WTC11 (cell line): Measurements from ENCODE around the gene AVL9. TPM values are rescaled to one million over a fixed set of nuclear protein-coding genes. Genes with fewer than 3 reads are reported as not detected.

Source experiments
- ATAC-seq: fragments of 200-7000 bp; cut with Tn5 transposase; 2 replicates; pipeline ENCODE4 v1.10.0; 2021; ENCODE audit warnings: mild to moderate bottlenecking, moderate library complexity
- CTCF ChIA-PET: fragments of 300-600 bp; sonication (Branson Sonifier 250); formaldehyde crosslinking; loops from one replicate; lab custom pipeline; 2021; ENCODE audit warnings: antibody characterized with exemption; lab: Charles Lee
- POLR2A ChIA-PET: fragments of 350-600 bp; sonication (Branson Sonifier 250); formaldehyde crosslinking; loops from one replicate; lab custom pipeline; 2021; ENCODE audit warnings: antibody characterized with exemption; lab: Charles Lee
- DNase-seq: peaks from one replicate; pipeline ENCODE4 v3.0.0; 2021; ENCODE audit warnings: low spot score
- H3K27ac Mint-ChIP-seq: 2 replicates; pipeline ENCODE4 v1.8.0; 2021; ENCODE audit warnings: mixed read lengths
- H3K27me3 Mint-ChIP-seq: 2 replicates; pipeline ENCODE4 v1.8.0; 2021; ENCODE audit warnings: low read depth, mild to moderate bottlenecking, moderate library complexity, mixed read lengths
- H3K36me3 Mint-ChIP-seq: 2 replicates; pipeline ENCODE4 v1.8.0; 2021; ENCODE audit warnings: mixed read lengths
- H3K4me1 Mint-ChIP-seq: 2 replicates; pipeline ENCODE4 v1.8.0; 2022; ENCODE audit warnings: mixed read lengths
- H3K4me3 Mint-ChIP-seq: 2 replicates; pipeline ENCODE4 v1.8.0; 2021; ENCODE audit warnings: mild to moderate bottlenecking, moderate library complexity, mixed read lengths
- H3K9me3 Mint-ChIP-seq: 2 replicates; pipeline ENCODE4 v1.8.0; 2021; ENCODE audit warnings: mixed read lengths
- ESRRA ChIP-seq: sonication (generic); formaldehyde crosslinking; IDR thresholded peaks from 2 replicates; pipeline ENCODE4 v1.8.1; 2022; ENCODE audit warnings: mild to moderate bottlenecking, missing genetic modification reagents, borderline replicate concordance
- FOXK1 ChIP-seq: sonication (generic); formaldehyde crosslinking; IDR thresholded peaks from 2 replicates; pipeline ENCODE4 v1.8.0; 2022; ENCODE audit warnings: mild to moderate bottlenecking, moderate library complexity, missing genetic modification reagents
- JAZF1 ChIP-seq: fragments of 250-450 bp; sonication (Bioruptor Pico); IDR thresholded peaks from 2 replicates; pipeline ENCODE4 v1.9.0; 2021; ENCODE audit warnings: moderate library complexity, mild to moderate bottlenecking, inconsistent platforms
- PRRX2 ChIP-seq: fragments of 250-450 bp; sonication (Bioruptor Pico); IDR thresholded peaks from 2 replicates; pipeline ENCODE4 v1.8.0; 2021; ENCODE audit warnings: mild to moderate bottlenecking
- RELA ChIP-seq: sonication (generic); formaldehyde crosslinking; IDR thresholded peaks from 2 replicates; pipeline ENCODE4 v1.8.1; 2022; ENCODE audit warnings: missing genetic modification reagents, mild to moderate bottlenecking, borderline replicate concordance
- ZBTB21 ChIP-seq: sonication (generic); formaldehyde crosslinking; IDR thresholded peaks from 2 replicates; pipeline ENCODE4 v1.8.1; 2023; ENCODE audit warnings: mild to moderate bottlenecking, missing genetic modification reagents, borderline replicate concordance
- ZNF232 ChIP-seq: sonication (generic); formaldehyde crosslinking; IDR thresholded peaks from 2 replicates; pipeline ENCODE4 v1.8.0; 2022; ENCODE audit warnings: mild to moderate bottlenecking, missing genetic modification reagents
- total RNA-seq: library from RNA; stranded (reverse); gene quantifications from 3 replicates; pipeline ENCODE4 v1.2.3, GENCODE V29; 2021
- TF ChIP-seq, protein P1 (sequence below): sonication (generic); formaldehyde crosslinking; IDR thresholded peaks from 2 replicates; pipeline ENCODE4 v1.8.0; 2022; ENCODE audit warnings: mild to moderate bottlenecking, missing genetic modification reagents
- TF ChIP-seq, protein P2 (sequence below): fragments of 250-450 bp; sonication (Bioruptor Pico); conservative IDR thresholded peaks from 2 replicates; pipeline ENCODE4 v1.9.0; 2021; ENCODE audit warnings: mild to moderate bottlenecking
- TF ChIP-seq, protein P3 (sequence below): sonication (generic); formaldehyde crosslinking; IDR thresholded peaks from 2 replicates; pipeline ENCODE4 v1.8.1; 2023; ENCODE audit warnings: mild to moderate bottlenecking, missing genetic modification reagents, moderate library complexity
- TF ChIP-seq, protein P4 (sequence below): fragments of 250-450 bp; sonication (Bioruptor Pico); IDR thresholded peaks from 2 replicates; pipeline ENCODE4 v1.9.0; 2021; ENCODE audit warnings: mild to moderate bottlenecking
- TF ChIP-seq, protein P5 (sequence below): sonication (generic); formaldehyde crosslinking; IDR thresholded peaks from 2 replicates; pipeline ENCODE4 v1.8.1; 2022; ENCODE audit warnings: low read depth, missing genetic modification reagents, borderline replicate concordance
- TF ChIP-seq, protein P6 (sequence below): sonication (generic); formaldehyde crosslinking; IDR thresholded peaks from 2 replicates; pipeline ENCODE4 v1.8.0; 2022; ENCODE audit warnings: missing genetic modification reagents
- TF ChIP-seq, protein P7 (sequence below): sonication (generic); formaldehyde crosslinking; IDR thresholded peaks from 2 replicates; pipeline ENCODE4 v1.8.1; 2022; ENCODE audit warnings: mild to moderate bottlenecking, missing genetic modification reagents, moderate library complexity, borderline replicate concordance
- TF ChIP-seq, protein P8 (sequence below): fragments of 250-450 bp; sonication (Bioruptor Pico); IDR thresholded peaks from 2 replicates; pipeline ENCODE4 v1.9.0; 2021; ENCODE audit warnings: mild to moderate bottlenecking, borderline replicate concordance
- TF ChIP-seq, protein P9 (sequence below): sonication (generic); formaldehyde crosslinking; IDR thresholded peaks from 2 replicates; pipeline ENCODE4 v1.8.1; 2022; ENCODE audit warnings: low read depth, mild to moderate bottlenecking, moderate library complexity, missing genetic modification reagents, borderline replicate concordance

The AVL9 gene
- total RNA-seq, 1 experiment from 2014 or later = 55.6 TPM

DNA sequence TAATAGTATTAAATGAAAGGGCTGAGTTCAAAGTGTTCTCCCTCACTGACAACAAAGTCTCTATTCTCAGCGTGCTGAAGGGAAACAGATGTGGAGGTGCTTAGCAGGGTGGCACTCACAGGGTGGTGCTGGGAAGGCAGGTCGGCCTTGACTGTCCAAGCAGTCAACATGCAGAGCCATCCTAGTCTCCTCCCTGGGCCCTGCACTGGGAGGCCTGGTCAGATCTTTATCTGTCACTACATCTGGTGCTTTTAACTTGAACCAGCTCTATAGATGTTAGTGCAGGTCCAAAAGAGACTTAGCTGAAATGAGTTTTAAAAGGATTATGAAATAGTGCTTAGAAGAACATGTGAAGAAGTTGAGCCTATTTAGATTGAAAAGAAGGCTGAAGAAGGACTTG, 82.1 kb downstream of the AVL9 start:
- no peak for DNase-seq
- TF ChIP-seq, protein P1, sequence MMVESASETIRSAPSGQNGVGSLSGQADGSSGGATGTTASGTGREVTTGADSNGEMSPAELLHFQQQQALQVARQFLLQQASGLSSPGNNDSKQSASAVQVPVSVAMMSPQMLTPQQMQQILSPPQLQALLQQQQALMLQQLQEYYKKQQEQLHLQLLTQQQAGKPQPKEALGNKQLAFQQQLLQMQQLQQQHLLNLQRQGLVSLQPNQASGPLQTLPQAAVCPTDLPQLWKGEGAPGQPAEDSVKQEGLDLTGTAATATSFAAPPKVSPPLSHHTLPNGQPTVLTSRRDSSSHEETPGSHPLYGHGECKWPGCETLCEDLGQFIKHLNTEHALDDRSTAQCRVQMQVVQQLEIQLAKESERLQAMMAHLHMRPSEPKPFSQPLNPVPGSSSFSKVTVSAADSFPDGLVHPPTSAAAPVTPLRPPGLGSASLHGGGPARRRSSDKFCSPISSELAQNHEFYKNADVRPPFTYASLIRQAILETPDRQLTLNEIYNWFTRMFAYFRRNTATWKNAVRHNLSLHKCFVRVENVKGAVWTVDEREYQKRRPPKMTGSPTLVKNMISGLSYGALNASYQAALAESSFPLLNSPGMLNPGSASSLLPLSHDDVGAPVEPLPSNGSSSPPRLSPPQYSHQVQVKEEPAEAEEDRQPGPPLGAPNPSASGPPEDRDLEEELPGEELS (CRISPR knock-in tag) = no peak
- TF ChIP-seq, protein P2, sequence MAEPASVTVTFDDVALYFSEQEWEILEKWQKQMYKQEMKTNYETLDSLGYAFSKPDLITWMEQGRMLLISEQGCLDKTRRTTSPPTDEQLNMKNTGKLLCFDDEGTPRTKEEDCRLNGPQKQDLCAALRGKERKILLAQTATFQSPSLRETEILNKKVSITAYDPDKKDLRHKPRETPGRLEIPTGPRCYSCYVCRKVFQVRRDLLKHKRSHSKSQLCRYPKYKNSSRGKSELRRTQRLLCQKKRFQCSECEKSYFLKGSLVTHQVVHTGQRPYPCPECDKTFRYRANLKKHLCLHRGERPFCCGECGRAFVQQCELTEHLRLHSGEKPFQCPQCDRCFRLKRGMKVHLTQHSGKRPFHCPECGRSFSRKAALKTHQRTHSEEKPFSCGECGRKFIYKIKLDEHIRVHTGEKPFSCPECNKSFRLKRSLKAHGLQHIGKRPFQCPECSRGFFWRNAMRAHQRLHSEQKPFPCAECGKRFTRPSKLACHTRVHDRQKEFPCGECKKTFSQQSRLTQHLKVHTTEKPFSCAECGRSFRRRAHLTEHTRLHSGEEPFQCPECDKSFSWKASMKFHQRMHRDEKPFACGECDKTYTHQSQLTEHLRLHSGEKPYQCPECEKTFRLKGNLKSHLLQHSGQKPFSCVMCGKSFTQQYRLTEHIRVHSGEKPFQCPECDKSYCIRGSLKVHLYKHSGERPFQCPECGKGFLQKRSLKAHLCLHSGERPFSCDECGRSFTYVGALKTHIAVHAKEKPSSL (CRISPR knock-in tag) = no peak
- no peak for TF ChIP-seq JAZF1
- TF ChIP-seq PRRX2 (CRISPR knock-in tag) = no peak
- no peak for TF ChIP-seq ZBTB21 (CRISPR knock-in tag)
- TF ChIP-seq, protein P3, sequence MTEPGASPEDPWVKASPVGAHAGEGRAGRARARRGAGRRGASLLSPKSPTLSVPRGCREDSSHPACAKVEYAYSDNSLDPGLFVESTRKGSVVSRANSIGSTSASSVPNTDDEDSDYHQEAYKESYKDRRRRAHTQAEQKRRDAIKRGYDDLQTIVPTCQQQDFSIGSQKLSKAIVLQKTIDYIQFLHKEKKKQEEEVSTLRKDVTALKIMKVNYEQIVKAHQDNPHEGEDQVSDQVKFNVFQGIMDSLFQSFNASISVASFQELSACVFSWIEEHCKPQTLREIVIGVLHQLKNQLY (CRISPR knock-in tag) = no peak
- TF ChIP-seq ZNF232 (CRISPR knock-in tag) = no peak
- POLR2A ChIA-PET = no interaction called here
- Mint-ChIP-seq H3K4me3 (no peak overlapping the region), H3K9me3 (no peaks in the 10 kb centered on the region), H3K4me1 (no peaks in the 10 kb centered on the region), H3K36me3 (peaks cover 68% of the 10 kb centered on the region), H3K27ac (no peak overlapping the region), H3K27me3 (no peaks in the 10 kb centered on the region)
- no peak for ATAC-seq
- CTCF ChIA-PET = no interaction called here

DNA sequence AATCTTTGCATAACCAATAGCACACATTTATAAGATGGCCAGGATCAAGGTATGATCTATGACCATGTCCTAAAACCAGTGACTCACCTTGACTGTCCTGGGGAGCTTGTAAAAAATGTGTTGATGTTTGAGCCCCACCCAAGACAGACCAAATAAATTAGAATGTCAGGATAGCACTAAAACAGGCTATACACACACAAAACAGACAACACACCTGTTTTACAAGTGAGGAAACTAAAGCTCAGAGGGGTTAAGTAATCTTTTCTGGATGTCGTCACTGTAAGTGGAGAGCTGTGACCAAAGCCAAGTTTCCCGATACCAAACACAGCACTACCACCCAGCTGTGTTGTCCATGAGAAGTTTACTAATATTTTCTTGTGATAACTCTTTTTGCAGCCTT, 84.5 kb downstream of the AVL9 start:
- ChIA-PET CTCF (no interaction called here), POLR2A (no interaction called here)
- H3K36me3 Mint-ChIP-seq = peaks cover 67% of the 10 kb centered on the region
- H3K4me1 Mint-ChIP-seq = no peaks in the 10 kb centered on the region
- no peak overlapping the region for H3K4me3 Mint-ChIP-seq
- no peaks in the 10 kb centered on the region for H3K27me3 Mint-ChIP-seq
- ATAC-seq (no peak), DNase-seq (no peak)
- no peak overlapping the region for H3K27ac Mint-ChIP-seq
- no peaks in the 10 kb centered on the region for H3K9me3 Mint-ChIP-seq
- TF ChIP-seq FOXK1 (CRISPR knock-in tag) (no peak), ESRRA (CRISPR knock-in tag) (no peak), RELA (CRISPR knock-in tag) (no peak)
- TF ChIP-seq, protein P4, sequence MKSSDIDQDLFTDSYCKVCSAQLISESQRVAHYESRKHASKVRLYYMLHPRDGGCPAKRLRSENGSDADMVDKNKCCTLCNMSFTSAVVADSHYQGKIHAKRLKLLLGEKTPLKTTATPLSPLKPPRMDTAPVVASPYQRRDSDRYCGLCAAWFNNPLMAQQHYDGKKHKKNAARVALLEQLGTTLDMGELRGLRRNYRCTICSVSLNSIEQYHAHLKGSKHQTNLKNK (CRISPR knock-in tag) = no peak
- TF ChIP-seq, protein P5, sequence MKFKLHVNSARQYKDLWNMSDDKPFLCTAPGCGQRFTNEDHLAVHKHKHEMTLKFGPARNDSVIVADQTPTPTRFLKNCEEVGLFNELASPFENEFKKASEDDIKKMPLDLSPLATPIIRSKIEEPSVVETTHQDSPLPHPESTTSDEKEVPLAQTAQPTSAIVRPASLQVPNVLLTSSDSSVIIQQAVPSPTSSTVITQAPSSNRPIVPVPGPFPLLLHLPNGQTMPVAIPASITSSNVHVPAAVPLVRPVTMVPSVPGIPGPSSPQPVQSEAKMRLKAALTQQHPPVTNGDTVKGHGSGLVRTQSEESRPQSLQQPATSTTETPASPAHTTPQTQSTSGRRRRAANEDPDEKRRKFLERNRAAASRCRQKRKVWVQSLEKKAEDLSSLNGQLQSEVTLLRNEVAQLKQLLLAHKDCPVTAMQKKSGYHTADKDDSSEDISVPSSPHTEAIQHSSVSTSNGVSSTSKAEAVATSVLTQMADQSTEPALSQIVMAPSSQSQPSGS (CRISPR knock-in tag) = no peak
- TF ChIP-seq, protein P6, sequence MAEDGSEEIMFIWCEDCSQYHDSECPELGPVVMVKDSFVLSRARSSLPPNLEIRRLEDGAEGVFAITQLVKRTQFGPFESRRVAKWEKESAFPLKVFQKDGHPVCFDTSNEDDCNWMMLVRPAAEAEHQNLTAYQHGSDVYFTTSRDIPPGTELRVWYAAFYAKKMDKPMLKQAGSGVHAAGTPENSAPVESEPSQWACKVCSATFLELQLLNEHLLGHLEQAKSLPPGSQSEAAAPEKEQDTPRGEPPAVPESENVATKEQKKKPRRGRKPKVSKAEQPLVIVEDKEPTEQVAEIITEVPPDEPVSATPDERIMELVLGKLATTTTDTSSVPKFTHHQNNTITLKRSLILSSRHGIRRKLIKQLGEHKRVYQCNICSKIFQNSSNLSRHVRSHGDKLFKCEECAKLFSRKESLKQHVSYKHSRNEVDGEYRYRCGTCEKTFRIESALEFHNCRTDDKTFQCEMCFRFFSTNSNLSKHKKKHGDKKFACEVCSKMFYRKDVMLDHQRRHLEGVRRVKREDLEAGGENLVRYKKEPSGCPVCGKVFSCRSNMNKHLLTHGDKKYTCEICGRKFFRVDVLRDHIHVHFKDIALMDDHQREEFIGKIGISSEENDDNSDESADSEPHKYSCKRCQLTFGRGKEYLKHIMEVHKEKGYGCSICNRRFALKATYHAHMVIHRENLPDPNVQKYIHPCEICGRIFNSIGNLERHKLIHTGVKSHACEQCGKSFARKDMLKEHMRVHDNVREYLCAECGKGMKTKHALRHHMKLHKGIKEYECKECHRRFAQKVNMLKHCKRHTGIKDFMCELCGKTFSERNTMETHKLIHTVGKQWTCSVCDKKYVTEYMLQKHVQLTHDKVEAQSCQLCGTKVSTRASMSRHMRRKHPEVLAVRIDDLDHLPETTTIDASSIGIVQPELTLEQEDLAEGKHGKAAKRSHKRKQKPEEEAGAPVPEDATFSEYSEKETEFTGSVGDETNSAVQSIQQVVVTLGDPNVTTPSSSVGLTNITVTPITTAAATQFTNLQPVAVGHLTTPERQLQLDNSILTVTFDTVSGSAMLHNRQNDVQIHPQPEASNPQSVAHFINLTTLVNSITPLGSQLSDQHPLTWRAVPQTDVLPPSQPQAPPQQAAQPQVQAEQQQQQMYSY (CRISPR knock-in tag) = no peak
- TF ChIP-seq, protein P7, sequence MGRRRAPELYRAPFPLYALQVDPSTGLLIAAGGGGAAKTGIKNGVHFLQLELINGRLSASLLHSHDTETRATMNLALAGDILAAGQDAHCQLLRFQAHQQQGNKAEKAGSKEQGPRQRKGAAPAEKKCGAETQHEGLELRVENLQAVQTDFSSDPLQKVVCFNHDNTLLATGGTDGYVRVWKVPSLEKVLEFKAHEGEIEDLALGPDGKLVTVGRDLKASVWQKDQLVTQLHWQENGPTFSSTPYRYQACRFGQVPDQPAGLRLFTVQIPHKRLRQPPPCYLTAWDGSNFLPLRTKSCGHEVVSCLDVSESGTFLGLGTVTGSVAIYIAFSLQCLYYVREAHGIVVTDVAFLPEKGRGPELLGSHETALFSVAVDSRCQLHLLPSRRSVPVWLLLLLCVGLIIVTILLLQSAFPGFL (CRISPR knock-in tag) = no peak
- TF ChIP-seq, protein P8, sequence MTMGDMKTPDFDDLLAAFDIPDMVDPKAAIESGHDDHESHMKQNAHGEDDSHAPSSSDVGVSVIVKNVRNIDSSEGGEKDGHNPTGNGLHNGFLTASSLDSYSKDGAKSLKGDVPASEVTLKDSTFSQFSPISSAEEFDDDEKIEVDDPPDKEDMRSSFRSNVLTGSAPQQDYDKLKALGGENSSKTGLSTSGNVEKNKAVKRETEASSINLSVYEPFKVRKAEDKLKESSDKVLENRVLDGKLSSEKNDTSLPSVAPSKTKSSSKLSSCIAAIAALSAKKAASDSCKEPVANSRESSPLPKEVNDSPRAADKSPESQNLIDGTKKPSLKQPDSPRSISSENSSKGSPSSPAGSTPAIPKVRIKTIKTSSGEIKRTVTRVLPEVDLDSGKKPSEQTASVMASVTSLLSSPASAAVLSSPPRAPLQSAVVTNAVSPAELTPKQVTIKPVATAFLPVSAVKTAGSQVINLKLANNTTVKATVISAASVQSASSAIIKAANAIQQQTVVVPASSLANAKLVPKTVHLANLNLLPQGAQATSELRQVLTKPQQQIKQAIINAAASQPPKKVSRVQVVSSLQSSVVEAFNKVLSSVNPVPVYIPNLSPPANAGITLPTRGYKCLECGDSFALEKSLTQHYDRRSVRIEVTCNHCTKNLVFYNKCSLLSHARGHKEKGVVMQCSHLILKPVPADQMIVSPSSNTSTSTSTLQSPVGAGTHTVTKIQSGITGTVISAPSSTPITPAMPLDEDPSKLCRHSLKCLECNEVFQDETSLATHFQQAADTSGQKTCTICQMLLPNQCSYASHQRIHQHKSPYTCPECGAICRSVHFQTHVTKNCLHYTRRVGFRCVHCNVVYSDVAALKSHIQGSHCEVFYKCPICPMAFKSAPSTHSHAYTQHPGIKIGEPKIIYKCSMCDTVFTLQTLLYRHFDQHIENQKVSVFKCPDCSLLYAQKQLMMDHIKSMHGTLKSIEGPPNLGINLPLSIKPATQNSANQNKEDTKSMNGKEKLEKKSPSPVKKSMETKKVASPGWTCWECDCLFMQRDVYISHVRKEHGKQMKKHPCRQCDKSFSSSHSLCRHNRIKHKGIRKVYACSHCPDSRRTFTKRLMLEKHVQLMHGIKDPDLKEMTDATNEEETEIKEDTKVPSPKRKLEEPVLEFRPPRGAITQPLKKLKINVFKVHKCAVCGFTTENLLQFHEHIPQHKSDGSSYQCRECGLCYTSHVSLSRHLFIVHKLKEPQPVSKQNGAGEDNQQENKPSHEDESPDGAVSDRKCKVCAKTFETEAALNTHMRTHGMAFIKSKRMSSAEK (CRISPR knock-in tag) = no peak
- TF ChIP-seq, protein P9, sequence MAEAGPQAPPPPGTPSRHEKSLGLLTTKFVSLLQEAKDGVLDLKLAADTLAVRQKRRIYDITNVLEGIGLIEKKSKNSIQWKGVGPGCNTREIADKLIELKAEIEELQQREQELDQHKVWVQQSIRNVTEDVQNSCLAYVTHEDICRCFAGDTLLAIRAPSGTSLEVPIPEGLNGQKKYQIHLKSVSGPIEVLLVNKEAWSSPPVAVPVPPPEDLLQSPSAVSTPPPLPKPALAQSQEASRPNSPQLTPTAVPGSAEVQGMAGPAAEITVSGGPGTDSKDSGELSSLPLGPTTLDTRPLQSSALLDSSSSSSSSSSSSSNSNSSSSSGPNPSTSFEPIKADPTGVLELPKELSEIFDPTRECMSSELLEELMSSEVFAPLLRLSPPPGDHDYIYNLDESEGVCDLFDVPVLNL = no peak
